ENCODE measurements around the gene ANKRD34C.
"Not testable (repeated sequence)": the region's sequence is repeated elsewhere in the genome, so short reads cannot be mapped to it uniquely, and the experiment has no call there.

Gene ANKRD34C

GRCh38 chr15:79315623-79316328 is 33.3 kb downstream of the ANKRD34C start:
- H3K79me2 ChIP-seq (ENCODE audit: insufficient read depth, low read length) = peaks cover 14% of the 10 kb centered on the region; the same call in 1 of the 2 replicates
- no peak overlapping the region for H2AFZ ChIP-seq (ENCODE audit: low read length)
- TF ChIP-seq, protein P1, sequence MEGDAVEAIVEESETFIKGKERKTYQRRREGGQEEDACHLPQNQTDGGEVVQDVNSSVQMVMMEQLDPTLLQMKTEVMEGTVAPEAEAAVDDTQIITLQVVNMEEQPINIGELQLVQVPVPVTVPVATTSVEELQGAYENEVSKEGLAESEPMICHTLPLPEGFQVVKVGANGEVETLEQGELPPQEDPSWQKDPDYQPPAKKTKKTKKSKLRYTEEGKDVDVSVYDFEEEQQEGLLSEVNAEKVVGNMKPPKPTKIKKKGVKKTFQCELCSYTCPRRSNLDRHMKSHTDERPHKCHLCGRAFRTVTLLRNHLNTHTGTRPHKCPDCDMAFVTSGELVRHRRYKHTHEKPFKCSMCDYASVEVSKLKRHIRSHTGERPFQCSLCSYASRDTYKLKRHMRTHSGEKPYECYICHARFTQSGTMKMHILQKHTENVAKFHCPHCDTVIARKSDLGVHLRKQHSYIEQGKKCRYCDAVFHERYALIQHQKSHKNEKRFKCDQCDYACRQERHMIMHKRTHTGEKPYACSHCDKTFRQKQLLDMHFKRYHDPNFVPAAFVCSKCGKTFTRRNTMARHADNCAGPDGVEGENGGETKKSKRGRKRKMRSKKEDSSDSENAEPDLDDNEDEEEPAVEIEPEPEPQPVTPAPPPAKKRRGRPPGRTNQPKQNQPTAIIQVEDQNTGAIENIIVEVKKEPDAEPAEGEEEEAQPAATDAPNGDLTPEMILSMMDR (IDR thresholded peaks at IDR 0.05; ENCODE audit: low read length) = no peak
- no peak for TF ChIP-seq EZH2 (IDR thresholded peaks at IDR 0.05; ENCODE audit: borderline replicate concordance, low read length)
- no peak overlapping the region for H3K4me2 ChIP-seq (ENCODE audit: low read length)
- no peaks in the 10 kb centered on the region for H3F3A ChIP-seq (ENCODE audit: insufficient read depth, low read length)
- no peaks in the 10 kb centered on the region for H3K9me3 ChIP-seq (ENCODE audit: low read length)
- no peak overlapping the region for H3K4me3 ChIP-seq (ENCODE audit: low read depth, low read length, poor library complexity, severe bottlenecking)
- H4K20me1 ChIP-seq (ENCODE audit: insufficient read depth, low read length) = no peaks in the 10 kb centered on the region
- H3K27ac ChIP-seq (ENCODE audit: low read depth, low read length, poor library complexity, severe bottlenecking) = no peak overlapping the region
- H3K4me1 ChIP-seq (ENCODE audit: insufficient read depth, low read length, severe bottlenecking) = peaks cover 12% of the 10 kb centered on the region
- H3K9me2 ChIP-seq (ENCODE audit: low read depth, low read length) = no peaks in the 10 kb centered on the region
- H3K9ac ChIP-seq (ENCODE audit: low read length) = no peak overlapping the region
- H3K27me3 ChIP-seq (ENCODE audit: insufficient read depth, low read length) = no peaks in the 10 kb centered on the region
- H3K36me3 ChIP-seq (ENCODE audit: insufficient read depth, low read length) = peaks cover 78% of the 10 kb centered on the region

GRCh38 chr15:79316864-79317263 is 34.3 kb downstream of the ANKRD34C start:
- no peaks in the 10 kb centered on the region for H3K9me2 ChIP-seq (ENCODE audit: low read depth, low read length)
- H3K27ac ChIP-seq (ENCODE audit: low read depth, low read length, poor library complexity, severe bottlenecking) = no peak overlapping the region
- TF ChIP-seq EZH2 (IDR thresholded peaks at IDR 0.05; ENCODE audit: borderline replicate concordance, low read length) = no peak
- TF ChIP-seq, protein P1 (IDR thresholded peaks at IDR 0.05; ENCODE audit: low read length) = no peak
- H3K4me2 ChIP-seq (ENCODE audit: low read length) = no peak overlapping the region
- H3K9me3 ChIP-seq (ENCODE audit: low read length) = no peaks in the 10 kb centered on the region
- H3K27me3 ChIP-seq (ENCODE audit: insufficient read depth, low read length) = no peaks in the 10 kb centered on the region
- H3K9ac ChIP-seq (ENCODE audit: low read length) = no peak overlapping the region
- peaks cover 8% of the 10 kb centered on the region; the same call in 1 of the 2 replicates for H3K79me2 ChIP-seq (ENCODE audit: insufficient read depth, low read length)
- H2AFZ ChIP-seq (ENCODE audit: low read length) = no peak overlapping the region
- H3K4me3 ChIP-seq (ENCODE audit: low read depth, low read length, poor library complexity, severe bottlenecking) = no peak overlapping the region
- H3K36me3 ChIP-seq (ENCODE audit: insufficient read depth, low read length) = peaks cover 89% of the 10 kb centered on the region
- peaks cover 10% of the 10 kb centered on the region for H3K4me1 ChIP-seq (ENCODE audit: insufficient read depth, low read length, severe bottlenecking)
- no peaks in the 10 kb centered on the region for H4K20me1 ChIP-seq (ENCODE audit: insufficient read depth, low read length)
- H3F3A ChIP-seq (ENCODE audit: insufficient read depth, low read length) = no peaks in the 10 kb centered on the region

- H3K9ac ChIP-seq (ENCODE audit: low read length); H3K4me1 ChIP-seq (ENCODE audit: insufficient read depth, low read length, severe bottlenecking); H4K20me1 ChIP-seq (ENCODE audit: insufficient read depth, low read length); H3K27ac ChIP-seq (ENCODE audit: low read depth, low read length, poor library complexity, severe bottlenecking); H3F3A ChIP-seq (ENCODE audit: insufficient read depth, low read length); H3K4me2 ChIP-seq (ENCODE audit: low read length); H2AFZ ChIP-seq (ENCODE audit: low read length); H3K27me3 ChIP-seq (ENCODE audit: insufficient read depth, low read length); H3K79me2 ChIP-seq (ENCODE audit: insufficient read depth, low read length); H3K9me2 ChIP-seq (ENCODE audit: low read depth, low read length); H3K9me3 ChIP-seq (ENCODE audit: low read length); H3K4me3 ChIP-seq (ENCODE audit: low read depth, low read length, poor library complexity, severe bottlenecking): not testable (repeated sequence)
- H3K36me3 ChIP-seq (ENCODE audit: insufficient read depth, low read length) = peaks cover 88% of the 10 kb centered on the region
These were observed 37.5 kb downstream of the ANKRD34C start for GRCh38 chr15:79319973-79320372.

- no peak overlapping the region for H3K9ac ChIP-seq (ENCODE audit: low read length)
- no peaks in the 10 kb centered on the region for H3K9me2 ChIP-seq (ENCODE audit: low read depth, low read length)
- no peaks in the 10 kb centered on the region for H3K27me3 ChIP-seq (ENCODE audit: insufficient read depth, low read length)
- no peak overlapping the region for H2AFZ ChIP-seq (ENCODE audit: low read length)
- TF ChIP-seq, protein P1 (IDR thresholded peaks at IDR 0.05; ENCODE audit: low read length) = no peak
- no peak for TF ChIP-seq EZH2 (IDR thresholded peaks at IDR 0.05; ENCODE audit: borderline replicate concordance, low read length)
- no peaks in the 10 kb centered on the region for H3K79me2 ChIP-seq (ENCODE audit: insufficient read depth, low read length)
- H3F3A ChIP-seq (ENCODE audit: insufficient read depth, low read length) = no peaks in the 10 kb centered on the region
- no peak overlapping the region for H3K4me2 ChIP-seq (ENCODE audit: low read length)
- peaks cover 80% of the 10 kb centered on the region for H3K36me3 ChIP-seq (ENCODE audit: insufficient read depth, low read length)
- H3K4me3 ChIP-seq (ENCODE audit: low read depth, low read length, poor library complexity, severe bottlenecking) = no peak overlapping the region
- H3K27ac ChIP-seq (ENCODE audit: low read depth, low read length, poor library complexity, severe bottlenecking) = no peak overlapping the region
- no peaks in the 10 kb centered on the region for H3K4me1 ChIP-seq (ENCODE audit: insufficient read depth, low read length, severe bottlenecking)
- H3K9me3 ChIP-seq (ENCODE audit: low read length) = no peaks in the 10 kb centered on the region
- H4K20me1 ChIP-seq (ENCODE audit: insufficient read depth, low read length) = no peaks in the 10 kb centered on the region
These were observed 39.4 kb downstream of the ANKRD34C start for GRCh38 chr15:79321876-79322275.

Data from OCI-LY1 (cell line).